GM15510 (cell line): ENCODE data around the gene LPIN3.

Source experiments
- POLR2A ChIP-seq: IDR thresholded peaks from 3 replicates; pipeline ENCODE4 v1.6.1; 2011; ENCODE audit warnings: borderline replicate concordance; ENCODE audit not compliant: insufficient read length; ENCODE audit errors: extremely low read depth

Gene LPIN3

GRCh38 chr20:41406896-41407444, 66.3 kb downstream of the LPIN3 start:
- TF ChIP-seq POLR2A, result no peak

GRCh38 chr20:41407607-41408006, 67.0 kb downstream of the LPIN3 start:
- TF ChIP-seq POLR2A, result no peak

GRCh38 chr20:41408156-41408794, 67.7 kb downstream of the LPIN3 start:
- TF ChIP-seq POLR2A, result no peak

- TF ChIP-seq POLR2A, result no peak
These were observed 68.4 kb downstream of the LPIN3 start for GRCh38 chr20:41408986-41409385.
